ENCODE data around the gene WDR47. TPM values are rescaled to one million over a fixed set of nuclear protein-coding genes. Genes with fewer than 3 reads are reported as not detected.

WDR47 gene
- total RNA-seq, 1 experiment from 2014 or later = 9.3 TPM

DNA sequence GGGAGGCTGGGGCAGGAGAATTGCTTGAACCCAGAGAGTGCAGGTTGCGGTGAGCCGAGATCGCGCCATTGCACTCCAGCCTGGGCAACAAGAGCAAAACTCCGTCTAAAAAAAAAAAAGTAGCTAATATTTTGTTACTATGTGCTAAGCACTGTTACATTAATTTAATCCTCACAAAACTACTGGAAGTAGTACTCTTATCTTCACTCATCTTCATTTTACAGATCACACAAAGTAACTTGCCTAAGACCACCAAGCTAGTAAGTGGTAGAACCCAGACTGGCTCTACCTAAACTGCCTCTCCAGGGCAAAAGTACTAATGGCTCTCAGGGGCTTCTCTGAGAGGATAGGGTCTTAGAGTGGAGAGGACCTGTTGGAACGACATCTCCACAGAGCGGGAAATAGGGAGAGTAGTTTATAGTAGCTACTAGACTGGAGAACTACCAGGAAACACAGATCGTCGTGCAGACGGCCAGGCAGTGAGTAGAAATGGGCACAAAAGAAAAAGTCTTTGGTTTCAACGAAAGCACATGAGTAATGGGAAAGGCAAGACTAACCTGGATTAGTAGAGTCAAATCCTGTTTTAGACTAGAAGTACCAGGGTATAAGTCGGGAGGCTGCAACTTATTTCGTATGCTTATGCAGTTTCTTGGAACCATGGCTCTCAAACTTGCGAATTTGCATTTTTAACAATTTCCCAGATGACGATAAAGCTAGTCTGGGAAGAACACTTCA is 80.0 kb downstream of the WDR47 start:
- no TSS peak for BruUV-seq (replicated peaks)
- no peak for TF ChIP-seq RAD21 (IDR thresholded peaks at IDR 0.05; ENCODE audit: low read depth)
- no peak for TF ChIP-seq EZH2phosphoT487 (IDR thresholded peaks at IDR 0.05; ENCODE audit: borderline replicate concordance)
- TF ChIP-seq, protein P1, sequence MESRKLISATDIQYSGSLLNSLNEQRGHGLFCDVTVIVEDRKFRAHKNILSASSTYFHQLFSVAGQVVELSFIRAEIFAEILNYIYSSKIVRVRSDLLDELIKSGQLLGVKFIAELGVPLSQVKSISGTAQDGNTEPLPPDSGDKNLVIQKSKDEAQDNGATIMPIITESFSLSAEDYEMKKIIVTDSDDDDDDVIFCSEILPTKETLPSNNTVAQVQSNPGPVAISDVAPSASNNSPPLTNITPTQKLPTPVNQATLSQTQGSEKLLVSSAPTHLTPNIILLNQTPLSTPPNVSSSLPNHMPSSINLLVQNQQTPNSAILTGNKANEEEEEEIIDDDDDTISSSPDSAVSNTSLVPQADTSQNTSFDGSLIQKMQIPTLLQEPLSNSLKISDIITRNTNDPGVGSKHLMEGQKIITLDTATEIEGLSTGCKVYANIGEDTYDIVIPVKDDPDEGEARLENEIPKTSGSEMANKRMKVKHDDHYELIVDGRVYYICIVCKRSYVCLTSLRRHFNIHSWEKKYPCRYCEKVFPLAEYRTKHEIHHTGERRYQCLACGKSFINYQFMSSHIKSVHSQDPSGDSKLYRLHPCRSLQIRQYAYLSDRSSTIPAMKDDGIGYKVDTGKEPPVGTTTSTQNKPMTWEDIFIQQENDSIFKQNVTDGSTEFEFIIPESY (IDR thresholded peaks at IDR 0.05; ENCODE audit: extremely low read depth, insufficient replicate concordance, low read length) = no peak
- no peak for TF ChIP-seq TCF7L2 (IDR thresholded peaks at IDR 0.05; ENCODE audit: borderline replicate concordance, extremely low read depth, insufficient read depth, insufficient read length)
- TF ChIP-seq EGR1 (IDR thresholded peaks at IDR 0.05; ENCODE audit: low read depth) = no peak
- TF ChIP-seq ZFX (IDR thresholded peaks at IDR 0.05) = no peak
- TF ChIP-seq EZH2 (IDR thresholded peaks at IDR 0.05) = no peak
- TF ChIP-seq ZNF274 (IDR thresholded peaks at IDR 0.05; ENCODE audit: low read depth, low read length) = no peak
- TF ChIP-seq, protein P2, sequence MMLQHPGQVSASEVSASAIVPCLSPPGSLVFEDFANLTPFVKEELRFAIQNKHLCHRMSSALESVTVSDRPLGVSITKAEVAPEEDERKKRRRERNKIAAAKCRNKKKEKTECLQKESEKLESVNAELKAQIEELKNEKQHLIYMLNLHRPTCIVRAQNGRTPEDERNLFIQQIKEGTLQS (IDR thresholded peaks at IDR 0.05) = no peak
- TF ChIP-seq SP1 (IDR thresholded peaks at IDR 0.05; ENCODE audit: low read depth) = no peak
- TF ChIP-seq CEBPB (IDR thresholded peaks at IDR 0.05; ENCODE audit: low read depth) = no peak
- TF ChIP-seq, protein P3, sequence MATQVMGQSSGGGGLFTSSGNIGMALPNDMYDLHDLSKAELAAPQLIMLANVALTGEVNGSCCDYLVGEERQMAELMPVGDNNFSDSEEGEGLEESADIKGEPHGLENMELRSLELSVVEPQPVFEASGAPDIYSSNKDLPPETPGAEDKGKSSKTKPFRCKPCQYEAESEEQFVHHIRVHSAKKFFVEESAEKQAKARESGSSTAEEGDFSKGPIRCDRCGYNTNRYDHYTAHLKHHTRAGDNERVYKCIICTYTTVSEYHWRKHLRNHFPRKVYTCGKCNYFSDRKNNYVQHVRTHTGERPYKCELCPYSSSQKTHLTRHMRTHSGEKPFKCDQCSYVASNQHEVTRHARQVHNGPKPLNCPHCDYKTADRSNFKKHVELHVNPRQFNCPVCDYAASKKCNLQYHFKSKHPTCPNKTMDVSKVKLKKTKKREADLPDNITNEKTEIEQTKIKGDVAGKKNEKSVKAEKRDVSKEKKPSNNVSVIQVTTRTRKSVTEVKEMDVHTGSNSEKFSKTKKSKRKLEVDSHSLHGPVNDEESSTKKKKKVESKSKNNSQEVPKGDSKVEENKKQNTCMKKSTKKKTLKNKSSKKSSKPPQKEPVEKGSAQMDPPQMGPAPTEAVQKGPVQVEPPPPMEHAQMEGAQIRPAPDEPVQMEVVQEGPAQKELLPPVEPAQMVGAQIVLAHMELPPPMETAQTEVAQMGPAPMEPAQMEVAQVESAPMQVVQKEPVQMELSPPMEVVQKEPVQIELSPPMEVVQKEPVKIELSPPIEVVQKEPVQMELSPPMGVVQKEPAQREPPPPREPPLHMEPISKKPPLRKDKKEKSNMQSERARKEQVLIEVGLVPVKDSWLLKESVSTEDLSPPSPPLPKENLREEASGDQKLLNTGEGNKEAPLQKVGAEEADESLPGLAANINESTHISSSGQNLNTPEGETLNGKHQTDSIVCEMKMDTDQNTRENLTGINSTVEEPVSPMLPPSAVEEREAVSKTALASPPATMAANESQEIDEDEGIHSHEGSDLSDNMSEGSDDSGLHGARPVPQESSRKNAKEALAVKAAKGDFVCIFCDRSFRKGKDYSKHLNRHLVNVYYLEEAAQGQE (IDR thresholded peaks at IDR 0.05; ENCODE audit: low read depth) = no peak
- no peak for TF ChIP-seq SRF (IDR thresholded peaks at IDR 0.05; ENCODE audit: low read depth)
- TF ChIP-seq YY1 (IDR thresholded peaks at IDR 0.05; ENCODE audit: extremely low read depth, insufficient replicate concordance, low read depth, low read length) = no peak
- TF ChIP-seq POLR2A (IDR thresholded peaks at IDR 0.05; ENCODE audit: borderline replicate concordance, extremely low read depth, insufficient read depth, insufficient read length) = no peak
- TF ChIP-seq POLR2AphosphoS5 (IDR thresholded peaks at IDR 0.05; ENCODE audit: low read depth, low read length) = no peak
- TF ChIP-seq FOSL1 (IDR thresholded peaks at IDR 0.05; ENCODE audit: low read depth) = no peak
- no peak for TF ChIP-seq CBX3 (IDR thresholded peaks at IDR 0.05; ENCODE audit: low read depth)
- CTCF ChIA-PET = no interaction called here
- Histone ChIP-seq H3K4me1 (ENCODE audit: control insufficient read depth in 1 of 2, insufficient read depth in 2 of 2, low read length in 2 of 2) (peaks cover 4 to 16% of the 10 kb centered on the region in 2 experiments; a peak in 3 of 4 replicates), H3K9me2 (ENCODE audit: insufficient read depth) (no peaks in the 10 kb centered on the region), H3K36me3 (ENCODE audit: control insufficient read depth in 1 of 2, insufficient read depth in 2 of 2, low read length in 2 of 2) (no peaks in the 10 kb centered on the region; a peak in 2 of 4 replicates), H3K27me3 (ENCODE audit: insufficient read depth, low read length) (no peaks in the 10 kb centered on the region), H3K9me3 (ENCODE audit: control insufficient read depth in 1 of 2, insufficient read depth in 1 of 2, low read depth in 1 of 2, low read length in 2 of 2) (no peaks in the 10 kb centered on the region), H3K4me3 (replicated peaks in 1 of 2; ENCODE audit: low read depth in 1 of 2, low read length in 2 of 2) (peak overlapping the region; percentile 77 to 87), H3K79me2 (ENCODE audit: insufficient read depth, low read length) (peaks cover 51% of the 10 kb centered on the region), H2AFZ (ENCODE audit: low read depth, low read length, poor library complexity, severe bottlenecking) (no peak overlapping the region), H3K9ac (ENCODE audit: low read length) (peak overlapping the region; percentile 83), H3K27ac (ENCODE audit: low read depth, low read length) (peak overlapping the region; percentile 95; the same call in 1 of the 2 replicates), H4K20me1 (ENCODE audit: insufficient read depth) (no peaks in the 10 kb centered on the region), H3K4me2 (ENCODE audit: low read length) (peak overlapping the region; percentile 86)
- RAD21 ChIA-PET (ENCODE audit: low non-redundant PET in 1 of 2, low total read pairs in 2 of 2, uncharacterized antibody in 2 of 2, unreplicated experiment in 2 of 2) = no interaction called here
- POLR2A ChIA-PET = interaction anchor here (1.2 kb wide), 1 partner anchor 80 kb away, joined by 4 read pairs; the partner anchor contains the start of gene WDR47
- ATAC-seq = no peak
- no peak for DNase-seq (ENCODE audit: low read depth, low spot score)
- intact Hi-C loops (cut with micrococcal nuclease) = loop anchor here (5.0 kb wide), 1 partner anchor 150 kb away; the partner anchor contains the start of gene ELAPOR1
